Activated T-cell treated with anti-CD3 and anti-CD28 coated beads, Interleukin-2, amount 50 U/mL, for 4 hours (primary cell): ENCODE measurements around the gene LACTBL1. TPM values are rescaled to one million over a fixed set of nuclear protein-coding genes. Genes with fewer than 3 reads are reported as not detected.
"Not testable (repeated sequence)": the region's sequence is repeated elsewhere in the genome, so short reads cannot be mapped to it uniquely, and the experiment has no call there.

Experiments used
- ATAC-seq, 2 donors: fragments of 200-7000 bp; cut with Tn5 transposase; one replicate each; pipeline ENCODE4 v1.10.0; 2021
- DNase-seq: peaks from one replicate; pipeline ENCODE4 v3.0.0-alpha.2; 2020
- H3K27me3 Mint-ChIP-seq: one replicate; pipeline ENCODE4 v1.8.0; 2021; ENCODE audit warnings: low read depth, mixed read lengths
- H3K36me3 Mint-ChIP-seq: one replicate; pipeline ENCODE4 v1.8.0; 2022; ENCODE audit warnings: mixed read lengths; ENCODE audit not compliant: insufficient read depth
- H3K4me1 Mint-ChIP-seq: one replicate; pipeline ENCODE4 v1.8.0; 2021; ENCODE audit warnings: low read depth, mixed read lengths
- H3K4me3 Mint-ChIP-seq: one replicate; pipeline ENCODE4 v1.8.0; 2021; ENCODE audit warnings: mild to moderate bottlenecking, moderate library complexity, mixed read lengths
- H3K9me3 Mint-ChIP-seq: one replicate; pipeline ENCODE4 v1.8.0; 2021; ENCODE audit warnings: mixed read lengths
- total RNA-seq, 3 donors: library from RNA; stranded (reverse); gene quantifications; one replicate each; pipeline ENCODE4 v1.2.1, GENCODE V29; 2021

The LACTBL1 gene
- total RNA-seq, 3 donors from 2014 or later = not detected

GRCh38 chr1:22967833-22968232 is 4.8 kb downstream of the LACTBL1 start:
- Mint-ChIP-seq H3K9me3 (peaks cover 11% of the 10 kb centered on the region), H3K4me1 (no peaks in the 10 kb centered on the region), H3K4me3 (no peak overlapping the region), H3K36me3 (no peaks in the 10 kb centered on the region), H3K27me3 (peaks cover 46% of the 10 kb centered on the region)
- no peak for ATAC-seq
- DNase-seq = no peak

DNA sequence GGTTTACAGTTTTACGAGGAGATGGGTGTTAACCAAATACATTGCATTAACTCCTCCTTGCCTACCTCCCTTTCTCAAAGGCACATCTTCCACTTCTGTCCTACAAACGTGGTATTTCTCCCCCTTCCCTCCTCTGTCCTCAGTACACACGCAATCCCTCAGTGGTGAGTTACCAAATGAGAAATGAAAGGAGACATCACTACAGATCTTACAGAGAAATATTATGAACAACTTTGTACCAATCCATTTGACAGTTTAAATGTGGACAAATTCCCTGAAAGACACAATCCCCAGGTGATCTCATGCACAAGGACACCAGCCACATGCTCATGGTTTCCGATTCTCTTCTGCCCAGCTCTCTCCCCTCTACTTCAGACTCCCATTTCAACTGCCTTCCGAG is 6.4 kb downstream of the LACTBL1 start:
- no peaks in the 10 kb centered on the region for H3K4me1 Mint-ChIP-seq
- no peaks in the 10 kb centered on the region for H3K36me3 Mint-ChIP-seq
- peaks cover 11% of the 10 kb centered on the region for H3K9me3 Mint-ChIP-seq
- no peak for DNase-seq
- no peak for ATAC-seq
- no peak overlapping the region for H3K4me3 Mint-ChIP-seq
- peaks cover 34% of the 10 kb centered on the region for H3K27me3 Mint-ChIP-seq

DNA sequence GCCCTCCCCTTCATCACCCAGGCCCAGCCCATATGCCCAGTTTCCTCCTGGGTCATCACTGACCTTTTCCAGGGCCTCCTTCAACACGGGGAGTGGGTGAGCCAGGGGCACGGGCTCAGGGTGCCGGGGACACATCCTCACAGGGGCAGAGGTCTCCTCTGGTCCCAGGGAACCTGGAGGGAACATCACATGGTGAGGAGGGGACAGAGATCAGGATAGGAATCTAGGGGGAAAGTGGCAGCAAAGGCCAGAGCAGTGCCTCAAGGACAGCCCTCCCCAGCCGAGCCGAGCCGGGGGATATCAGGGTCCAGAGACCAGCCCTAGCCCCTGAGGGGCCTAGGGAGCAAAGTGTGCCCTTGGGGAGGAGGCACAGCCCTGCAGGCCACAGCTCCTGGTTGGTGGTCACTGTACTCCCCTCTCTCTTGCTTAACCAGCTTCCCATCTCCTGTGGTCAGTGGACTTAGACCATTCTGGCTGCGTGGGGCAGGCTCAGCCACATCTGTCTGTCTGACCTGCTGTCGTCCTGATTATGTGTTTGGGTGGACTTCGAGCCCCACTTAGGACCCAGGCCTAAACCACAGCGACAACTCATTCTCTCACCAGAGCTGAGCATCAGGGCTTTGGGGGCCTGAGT is 9.5 kb downstream of the LACTBL1 start:
- no peaks in the 10 kb centered on the region for H3K4me1 Mint-ChIP-seq
- H3K9me3 Mint-ChIP-seq = peaks cover 11% of the 10 kb centered on the region
- no peak for DNase-seq
- H3K4me3 Mint-ChIP-seq = no peak overlapping the region
- ATAC-seq = no peak
- no peaks in the 10 kb centered on the region for H3K36me3 Mint-ChIP-seq
- peaks cover 13% of the 10 kb centered on the region for H3K27me3 Mint-ChIP-seq

DNA sequence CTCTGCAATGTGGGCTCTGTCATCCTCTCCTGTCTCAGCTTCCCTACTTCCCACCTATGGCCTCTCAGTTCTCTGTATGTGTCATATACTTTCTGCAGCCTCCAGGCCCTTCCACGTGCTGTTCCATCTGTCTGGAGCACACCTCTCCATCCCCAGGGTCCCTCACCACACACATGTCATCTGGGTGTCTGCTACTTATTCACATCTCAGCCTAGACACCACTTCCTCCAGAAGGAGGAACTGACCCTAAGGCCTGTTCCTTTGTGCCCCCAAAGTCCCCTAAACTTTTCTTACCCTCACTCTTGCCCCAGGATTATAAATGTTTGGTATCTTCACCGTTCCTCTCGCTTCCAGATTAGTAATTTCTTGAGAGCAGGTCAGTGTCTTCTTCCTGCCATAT is 10.1 kb downstream of the LACTBL1 start:
- H3K27me3 Mint-ChIP-seq = peaks cover 9% of the 10 kb centered on the region
- H3K9me3 Mint-ChIP-seq = peaks cover 11% of the 10 kb centered on the region
- ATAC-seq = no peak
- H3K36me3 Mint-ChIP-seq = no peaks in the 10 kb centered on the region
- H3K4me1 Mint-ChIP-seq = no peaks in the 10 kb centered on the region
- DNase-seq = no peak
- no peak overlapping the region for H3K4me3 Mint-ChIP-seq

DNA sequence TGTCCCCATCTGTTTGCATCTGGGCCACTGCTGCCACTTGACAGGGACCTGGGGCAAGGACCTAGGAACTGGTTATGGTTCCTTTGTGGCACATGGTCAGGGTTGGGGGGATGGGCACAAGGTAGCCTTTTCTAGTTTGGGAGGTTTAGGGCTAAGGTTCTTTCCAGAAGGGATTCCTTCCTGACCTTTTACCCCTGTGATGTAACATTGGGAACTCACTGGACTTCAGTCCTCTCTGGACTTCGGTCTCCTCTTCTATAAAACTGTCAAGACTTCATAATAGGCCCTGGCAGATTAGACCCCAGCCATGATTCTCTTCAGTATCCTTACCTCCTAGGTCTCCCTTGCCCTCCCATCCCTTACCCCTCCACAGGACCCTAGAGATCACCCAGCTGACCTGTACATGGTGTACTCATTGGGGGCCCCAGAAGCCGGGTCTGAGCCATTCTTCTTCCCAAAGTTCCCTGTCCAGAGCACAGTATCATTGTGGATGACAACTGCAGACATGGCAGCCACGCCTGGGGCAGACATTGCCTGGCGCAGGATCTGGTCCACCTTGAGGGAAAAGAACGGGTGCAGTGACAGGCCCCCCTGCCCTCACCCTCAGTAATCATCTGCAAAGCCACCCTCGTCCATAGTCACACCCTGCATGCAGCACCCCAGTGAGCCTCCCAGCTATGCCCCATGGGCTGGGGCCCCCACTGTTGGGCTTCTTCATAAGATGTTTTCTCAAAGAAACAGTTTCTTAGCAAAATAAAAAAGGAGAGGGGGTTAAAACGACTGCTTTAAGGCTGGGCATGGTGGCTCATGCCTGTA is 12.9 kb downstream of the LACTBL1 start:
- Mint-ChIP-seq H3K36me3 (no peaks in the 10 kb centered on the region), H3K27me3 (peaks cover 4% of the 10 kb centered on the region), H3K9me3 (no peaks in the 10 kb centered on the region), H3K4me1 (no peaks in the 10 kb centered on the region), H3K4me3 (no peak overlapping the region)
- DNase-seq = no peak
- ATAC-seq = no peak

DNA sequence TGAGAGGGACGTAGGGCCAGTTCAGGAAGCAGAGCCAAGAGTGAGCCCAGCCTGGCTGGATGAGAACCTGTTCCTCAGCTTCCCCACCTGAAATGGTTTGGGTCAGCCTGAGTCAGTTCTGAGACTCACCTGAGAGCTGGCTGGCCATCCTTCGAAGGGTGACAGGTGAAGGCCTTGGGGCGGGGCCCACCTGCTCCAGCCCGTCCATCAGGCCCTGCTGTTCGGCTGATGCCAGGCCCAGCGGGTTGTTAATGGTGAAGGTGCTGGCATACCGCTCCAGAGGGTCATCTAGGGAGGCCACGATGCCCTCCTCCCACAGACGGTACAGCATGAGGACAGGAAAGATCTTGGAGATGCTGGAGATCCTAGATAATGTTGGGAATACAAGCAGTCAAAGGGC is 14.1 kb downstream of the LACTBL1 start:
- Mint-ChIP-seq H3K4me1 (no peaks in the 10 kb centered on the region), H3K27me3 (peaks cover 13% of the 10 kb centered on the region), H3K9me3 (no peaks in the 10 kb centered on the region), H3K36me3 (no peaks in the 10 kb centered on the region), H3K4me3 (no peak overlapping the region)
- no peak for ATAC-seq
- DNase-seq = no peak

DNA sequence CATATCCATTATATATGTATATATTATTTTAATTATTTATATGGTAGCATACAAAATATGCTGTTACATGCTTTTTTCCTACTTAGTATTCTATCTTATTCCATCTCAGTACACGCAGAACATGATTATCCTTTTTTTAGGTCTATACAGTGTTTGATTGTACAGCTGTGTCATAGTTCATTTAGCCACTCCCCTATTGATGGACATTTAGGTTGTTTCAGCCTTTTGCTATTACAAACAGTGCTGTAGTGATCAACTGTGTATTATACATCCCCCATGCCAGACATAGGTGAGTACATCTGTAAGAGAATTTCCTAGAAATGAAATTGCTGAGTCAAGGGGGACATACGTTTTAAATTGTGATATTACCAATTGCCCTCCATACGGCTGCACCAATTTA is 15.6 kb downstream of the LACTBL1 start:
- H3K4me3 Mint-ChIP-seq = no peak overlapping the region
- H3K36me3 Mint-ChIP-seq = no peaks in the 10 kb centered on the region
- no peak for ATAC-seq
- H3K4me1 Mint-ChIP-seq = no peaks in the 10 kb centered on the region
- no peak for DNase-seq
- H3K9me3 Mint-ChIP-seq = no peaks in the 10 kb centered on the region
- peaks cover 20% of the 10 kb centered on the region for H3K27me3 Mint-ChIP-seq

GRCh38 chr1:22955146-22955545 is 17.5 kb downstream of the LACTBL1 start:
- Mint-ChIP-seq H3K27me3 (peaks cover 34% of the 10 kb centered on the region), H3K4me3 (no peak overlapping the region), H3K9me3 (no peaks in the 10 kb centered on the region), H3K4me1 (no peaks in the 10 kb centered on the region), H3K36me3 (no peaks in the 10 kb centered on the region)
- DNase-seq = no peak
- no peak for ATAC-seq

GRCh38 chr1:22953740-22954141 is 18.9 kb downstream of the LACTBL1 start:
- Mint-ChIP-seq H3K27me3 (peaks cover 41% of the 10 kb centered on the region), H3K4me3 (no peak overlapping the region)
- no peak for ATAC-seq

DNA sequence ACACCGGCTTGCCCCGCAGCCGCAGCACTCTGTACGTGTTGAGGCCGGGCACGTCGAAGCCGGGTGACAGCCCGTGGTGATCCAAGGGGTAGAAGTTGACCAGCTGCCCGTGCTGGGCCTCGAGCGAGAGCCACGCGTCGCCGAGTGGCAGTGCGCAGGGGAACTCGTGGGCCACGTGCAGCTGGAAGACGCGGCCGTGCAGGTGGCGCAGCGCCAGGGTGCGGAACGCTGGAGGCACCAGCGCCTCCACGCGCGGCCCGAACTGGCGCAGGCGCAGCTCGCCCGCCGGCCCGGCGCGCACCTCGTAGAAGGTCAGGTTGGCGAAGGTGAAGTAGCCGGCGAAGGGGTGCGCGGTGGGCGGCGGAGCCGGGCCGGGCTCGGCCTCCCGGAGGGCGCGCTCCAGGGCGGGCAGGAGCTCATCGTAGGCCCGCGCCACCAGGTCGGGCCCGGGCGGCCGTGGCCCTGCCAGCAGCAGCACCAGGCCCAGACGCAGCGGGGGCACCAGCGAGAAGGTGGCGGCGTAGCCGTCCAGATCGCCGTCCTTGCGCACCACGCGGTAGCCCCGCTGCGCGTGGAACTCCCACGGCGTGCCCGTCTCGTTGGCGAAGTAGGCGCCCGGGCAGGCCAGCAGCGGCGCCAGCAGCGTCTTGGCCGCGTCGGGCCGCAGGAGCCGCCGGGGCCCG is 19.5 kb downstream of the LACTBL1 start:
- H3K27me3 Mint-ChIP-seq = peaks cover 43% of the 10 kb centered on the region
- no peaks in the 10 kb centered on the region for H3K9me3 Mint-ChIP-seq
- no peak for DNase-seq
- H3K36me3 Mint-ChIP-seq = no peaks in the 10 kb centered on the region
- ATAC-seq = no peak
- H3K4me1 Mint-ChIP-seq = no peaks in the 10 kb centered on the region
- H3K4me3 Mint-ChIP-seq = no peak overlapping the region

More at GRCh38 chr1:22953740-22954141, 18.9 kb downstream of the LACTBL1 start:
- Mint-ChIP-seq H3K9me3 (no peaks in the 10 kb centered on the region), H3K4me1 (no peaks in the 10 kb centered on the region), H3K36me3 (no peaks in the 10 kb centered on the region)
- no peak for DNase-seq

DNA sequence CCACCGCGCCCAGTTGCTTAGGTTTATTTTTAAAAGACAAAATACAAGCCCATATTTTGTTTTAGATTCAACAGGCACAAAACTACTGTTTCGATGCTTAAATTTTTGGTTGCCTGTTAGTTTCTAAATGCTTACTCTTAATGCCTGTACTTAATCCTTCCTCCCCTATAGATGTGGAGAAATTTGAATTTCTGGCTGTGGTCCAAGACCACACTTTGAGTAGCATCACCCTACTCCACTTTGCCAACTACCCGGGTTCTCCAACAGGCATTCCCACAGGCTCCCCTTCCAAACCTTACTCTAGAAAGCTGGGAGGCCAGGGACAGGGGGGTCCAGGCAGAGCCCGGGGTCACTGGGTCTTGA is 20.0 kb downstream of the LACTBL1 start:
- Mint-ChIP-seq H3K4me3 (no peak overlapping the region), H3K36me3 (no peaks in the 10 kb centered on the region), H3K4me1 (no peaks in the 10 kb centered on the region), H3K27me3 (peaks cover 45% of the 10 kb centered on the region), H3K9me3 (no peaks in the 10 kb centered on the region)
- DNase-seq (no peak), ATAC-seq (no peak)

- no peaks in the 10 kb centered on the region for H3K4me1 Mint-ChIP-seq
- H3K27me3 Mint-ChIP-seq = peaks cover 45% of the 10 kb centered on the region
- H3K4me3 Mint-ChIP-seq = no peak overlapping the region
- DNase-seq = no peak
- no peaks in the 10 kb centered on the region for H3K9me3 Mint-ChIP-seq
- no peak for ATAC-seq
- no peaks in the 10 kb centered on the region for H3K36me3 Mint-ChIP-seq
Observed at GRCh38 chr1:22951796-22952195, 20.9 kb downstream of the LACTBL1 start.

GRCh38 chr1:22949822-22950331 is 22.8 kb downstream of the LACTBL1 start:
- peaks cover 49% of the 10 kb centered on the region for H3K27me3 Mint-ChIP-seq
- no peak overlapping the region for H3K4me3 Mint-ChIP-seq
- no peaks in the 10 kb centered on the region for H3K36me3 Mint-ChIP-seq
- ATAC-seq (no peak), DNase-seq (no peak)
- H3K4me1 Mint-ChIP-seq = no peaks in the 10 kb centered on the region
- H3K9me3 Mint-ChIP-seq = no peaks in the 10 kb centered on the region

GRCh38 chr1:22945171-22945570 is 27.5 kb downstream of the LACTBL1 start:
- not testable (repeated sequence) for ATAC-seq, H3K4me3 Mint-ChIP-seq, DNase-seq, H3K4me1 Mint-ChIP-seq, H3K36me3 Mint-ChIP-seq
- Mint-ChIP-seq H3K27me3 (peaks cover 32% of the 10 kb centered on the region), H3K9me3 (peaks cover 12% of the 10 kb centered on the region)
